ENCODE measurements around the gene NAIP. TPM values are rescaled to one million over a fixed set of nuclear protein-coding genes. Genes with fewer than 3 reads are reported as not detected.
"Not testable (repeated sequence)": the region's sequence is repeated elsewhere in the genome, so short reads cannot be mapped to it uniquely, and the experiment has no call there.

Gene NAIP, protein sequence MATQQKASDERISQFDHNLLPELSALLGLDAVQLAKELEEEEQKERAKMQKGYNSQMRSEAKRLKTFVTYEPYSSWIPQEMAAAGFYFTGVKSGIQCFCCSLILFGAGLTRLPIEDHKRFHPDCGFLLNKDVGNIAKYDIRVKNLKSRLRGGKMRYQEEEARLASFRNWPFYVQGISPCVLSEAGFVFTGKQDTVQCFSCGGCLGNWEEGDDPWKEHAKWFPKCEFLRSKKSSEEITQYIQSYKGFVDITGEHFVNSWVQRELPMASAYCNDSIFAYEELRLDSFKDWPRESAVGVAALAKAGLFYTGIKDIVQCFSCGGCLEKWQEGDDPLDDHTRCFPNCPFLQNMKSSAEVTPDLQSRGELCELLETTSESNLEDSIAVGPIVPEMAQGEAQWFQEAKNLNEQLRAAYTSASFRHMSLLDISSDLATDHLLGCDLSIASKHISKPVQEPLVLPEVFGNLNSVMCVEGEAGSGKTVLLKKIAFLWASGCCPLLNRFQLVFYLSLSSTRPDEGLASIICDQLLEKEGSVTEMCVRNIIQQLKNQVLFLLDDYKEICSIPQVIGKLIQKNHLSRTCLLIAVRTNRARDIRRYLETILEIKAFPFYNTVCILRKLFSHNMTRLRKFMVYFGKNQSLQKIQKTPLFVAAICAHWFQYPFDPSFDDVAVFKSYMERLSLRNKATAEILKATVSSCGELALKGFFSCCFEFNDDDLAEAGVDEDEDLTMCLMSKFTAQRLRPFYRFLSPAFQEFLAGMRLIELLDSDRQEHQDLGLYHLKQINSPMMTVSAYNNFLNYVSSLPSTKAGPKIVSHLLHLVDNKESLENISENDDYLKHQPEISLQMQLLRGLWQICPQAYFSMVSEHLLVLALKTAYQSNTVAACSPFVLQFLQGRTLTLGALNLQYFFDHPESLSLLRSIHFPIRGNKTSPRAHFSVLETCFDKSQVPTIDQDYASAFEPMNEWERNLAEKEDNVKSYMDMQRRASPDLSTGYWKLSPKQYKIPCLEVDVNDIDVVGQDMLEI (N-terminal part only)
- 51.4 TPM for total RNA-seq
- long read RNA-seq, partial matches to known transcripts: 12 of 27 reads
- long read RNA-seq, other reads (novel, unspliced or antisense): 14 of 27 reads

DNA sequence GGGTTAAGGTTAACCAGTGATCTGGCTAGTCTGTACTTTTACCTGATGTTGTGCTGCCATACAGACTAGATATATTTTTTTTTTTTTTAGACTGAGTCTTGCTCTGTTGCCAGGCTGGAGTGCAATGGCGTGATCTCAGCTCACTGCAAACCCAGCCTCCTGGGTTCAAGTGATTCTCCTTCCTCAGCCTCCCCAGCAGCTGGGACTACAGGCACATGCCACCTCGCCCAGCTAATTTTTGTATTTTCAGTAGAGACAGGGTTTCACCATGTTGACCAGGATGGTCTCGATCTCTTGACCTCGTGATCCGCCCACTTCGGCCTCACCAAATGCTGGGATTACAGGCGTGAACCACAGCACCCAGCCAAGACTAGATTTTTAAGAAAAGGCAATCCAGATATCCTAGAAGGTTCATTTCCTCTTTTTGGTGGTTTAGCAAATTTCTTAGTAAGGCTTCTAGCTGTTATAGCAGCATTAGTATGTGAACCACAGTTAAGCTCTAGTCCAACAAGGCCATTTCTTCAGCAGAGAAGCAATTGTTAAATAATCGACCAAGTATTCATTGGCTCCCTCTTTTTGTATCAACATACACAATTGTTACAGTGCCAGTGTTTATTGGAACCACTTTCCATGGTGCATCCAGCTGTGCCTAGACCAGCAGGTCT lies at the start of gene NAIP:
TSS of gene NAIP (minus strand) at position 51 of the 665 bp plus-strand sequence. CDS start 12,424 bp downstream, outside the sequence.
- not testable (repeated sequence) for DNase-seq (ENCODE audit: low spot score)

DNA sequence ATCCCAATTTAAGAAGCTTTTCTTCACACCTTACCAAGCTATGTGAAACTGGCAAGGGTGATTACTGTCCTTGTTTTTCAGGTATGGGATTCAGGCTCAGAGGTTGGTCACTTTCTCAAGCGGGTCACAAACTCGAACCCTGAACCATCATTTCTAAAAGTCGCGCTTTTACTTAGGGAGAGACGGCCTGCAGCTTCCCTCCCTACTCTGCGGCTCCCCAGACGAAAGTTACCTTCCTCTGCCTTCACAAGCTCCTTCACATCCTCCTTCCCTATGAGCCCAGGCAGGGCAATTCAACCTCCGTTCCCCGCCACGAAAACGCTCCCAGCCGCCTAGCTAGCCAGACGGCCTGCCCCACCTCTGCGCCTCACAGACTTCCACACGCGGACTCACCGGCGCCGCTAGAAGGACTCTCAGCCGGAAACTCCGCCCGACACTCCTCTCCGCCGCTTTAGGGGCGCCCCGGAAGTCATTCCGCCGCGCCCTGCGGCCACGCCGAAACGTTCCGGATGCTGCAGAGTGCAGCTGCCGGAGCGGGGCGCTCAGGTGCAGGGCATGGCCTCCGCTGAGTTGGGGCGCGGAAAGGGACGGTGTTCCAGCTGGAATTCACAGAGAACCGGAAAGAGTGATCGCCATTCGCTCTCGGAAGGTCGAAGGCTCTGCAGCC lies 42.3 kb upstream of the NAIP start, which contains the start of gene GTF2H2:
TSS of gene GTF2H2 (minus strand) at position 415 of the 667 bp plus-strand sequence. CDS start 4,913 bp downstream, outside the sequence.
- not testable (repeated sequence) for DNase-seq (ENCODE audit: low spot score)

DNA sequence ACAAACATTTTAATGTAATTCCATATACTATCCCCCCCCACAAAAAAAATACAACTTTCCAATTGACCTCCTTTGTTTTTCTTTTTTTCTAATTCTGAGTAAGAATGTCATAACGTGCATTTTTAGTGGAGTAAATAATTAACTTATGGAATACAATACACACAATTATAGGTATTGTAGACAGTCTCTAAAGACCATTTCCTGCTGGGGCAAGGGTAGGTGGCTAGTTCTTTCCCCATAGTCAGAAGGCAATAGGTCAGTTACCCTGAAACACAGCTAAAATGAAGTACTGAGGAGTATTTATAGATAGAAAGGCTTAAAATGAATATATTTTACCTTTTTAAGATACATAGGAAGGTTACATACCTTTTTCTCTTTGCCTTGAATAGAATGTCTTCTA lies 36.2 kb upstream of the NAIP start:
- DNase-seq (ENCODE audit: low spot score): not testable (repeated sequence)

DNA sequence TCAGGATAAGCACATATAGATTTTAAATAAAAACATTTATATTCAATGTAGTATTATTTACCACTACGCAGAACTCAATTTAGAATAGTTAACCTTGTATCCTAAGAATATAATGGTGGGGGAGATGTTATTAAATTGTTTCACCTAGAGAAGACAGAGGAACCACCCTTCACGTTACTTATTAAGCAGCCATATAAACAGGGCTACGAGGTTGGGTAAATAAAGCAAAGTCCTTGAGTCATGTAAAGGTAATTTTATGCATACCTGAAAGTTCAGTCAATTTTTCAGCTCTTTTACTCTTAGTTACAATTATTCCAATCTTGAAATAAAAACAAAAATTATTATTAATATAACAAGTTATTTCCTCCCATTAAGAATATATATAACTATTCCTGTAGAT lies 34.3 kb upstream of the NAIP start:
- not testable (repeated sequence) for DNase-seq (ENCODE audit: low spot score)

DNA sequence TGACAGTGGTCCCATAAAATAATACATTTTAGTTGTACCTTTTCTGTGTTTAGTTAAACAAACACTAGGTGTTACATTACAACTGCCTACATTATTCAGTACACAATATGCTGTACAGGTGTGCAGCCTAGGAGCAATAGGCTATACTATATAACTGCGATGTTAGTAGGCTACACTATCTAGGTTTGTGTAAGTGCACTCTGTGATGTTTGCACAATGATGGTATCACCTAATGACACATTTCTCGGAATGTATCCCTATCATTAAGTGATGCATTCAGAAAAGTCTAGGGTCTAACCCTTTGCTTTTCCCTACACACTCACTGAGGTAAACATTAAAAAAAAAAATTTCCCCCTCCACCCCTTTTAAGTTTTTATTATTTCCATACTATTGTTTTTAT lies 19.7 kb upstream of the NAIP start:
- not testable (repeated sequence) for DNase-seq (ENCODE audit: low spot score)

DNA sequence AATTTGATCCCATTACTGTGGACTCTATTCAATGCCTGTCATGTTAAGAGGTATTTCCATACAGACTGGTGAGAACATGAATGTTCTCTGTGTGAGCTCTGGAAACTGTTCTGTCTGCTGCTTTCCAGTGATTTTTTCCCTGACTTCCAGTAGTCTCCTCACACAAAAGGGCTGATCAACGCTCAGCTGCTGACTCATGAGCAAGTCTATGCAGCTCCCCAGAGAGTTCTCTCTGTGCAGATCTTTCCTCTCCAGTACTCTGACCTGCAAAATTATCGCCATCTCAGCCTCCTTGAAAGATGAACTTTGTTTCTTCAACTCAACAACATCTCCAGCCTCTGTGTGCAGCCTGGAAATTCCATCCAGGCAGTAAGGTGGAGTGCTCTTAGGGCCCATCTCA lies 19.0 kb upstream of the NAIP start:
- not testable (repeated sequence) for DNase-seq (ENCODE audit: low spot score)

DNA sequence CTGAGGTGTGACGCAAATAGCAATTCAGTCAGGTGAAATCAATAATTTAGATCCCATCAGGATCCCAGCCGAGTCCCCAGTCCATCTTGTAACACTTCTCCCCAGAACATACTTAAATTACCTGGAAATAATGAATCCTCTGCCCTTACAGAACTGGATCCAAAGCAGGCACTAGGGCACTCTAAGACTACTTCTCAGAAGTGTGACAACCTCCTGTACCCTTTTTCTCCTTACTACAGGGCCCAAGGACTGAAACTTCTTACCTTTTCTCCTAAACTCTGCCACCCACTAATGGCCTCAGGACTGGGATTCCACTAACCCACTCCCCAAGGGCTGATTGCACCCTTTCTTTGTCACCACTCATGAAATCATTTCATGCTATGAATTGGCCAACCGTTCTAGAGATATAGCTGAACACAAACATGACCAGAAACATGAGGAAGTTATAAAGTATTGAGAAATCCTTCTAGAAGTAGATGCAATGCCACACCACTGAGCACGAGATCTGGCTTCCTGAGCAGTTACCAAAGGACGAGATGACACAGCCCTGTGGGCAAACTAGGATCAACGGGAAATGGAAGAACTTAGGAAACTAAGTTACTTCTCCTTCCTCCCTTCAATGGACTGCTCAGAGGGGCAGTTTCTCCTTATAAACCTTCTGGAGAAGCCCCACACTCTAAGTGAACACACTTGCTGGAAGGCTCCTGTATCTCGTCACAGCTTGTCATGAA lies 6.1 kb upstream of the NAIP start:
- DNase-seq (ENCODE audit: low spot score): not testable (repeated sequence)

DNA sequence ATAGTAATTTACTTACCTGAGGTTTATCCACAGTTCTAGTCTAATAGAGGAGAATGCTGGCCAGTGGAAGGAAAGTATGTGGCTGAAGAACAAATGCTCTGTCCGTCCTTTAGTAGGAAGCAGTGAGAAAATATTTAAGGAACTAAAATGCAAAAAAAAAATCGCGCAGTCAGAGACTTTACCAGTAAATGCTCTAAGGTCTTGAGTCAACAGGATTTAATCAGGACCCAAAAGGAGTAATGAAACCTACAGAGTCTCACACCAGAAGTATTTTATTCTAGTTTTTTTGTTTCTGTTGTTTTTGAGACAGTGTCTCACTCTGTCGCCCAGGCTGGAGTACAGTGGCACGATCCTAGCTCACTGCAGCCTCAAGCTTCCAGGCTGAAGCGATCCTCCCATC lies 4.5 kb downstream of the NAIP start:
- not testable (repeated sequence) for DNase-seq (ENCODE audit: low spot score)

DNA sequence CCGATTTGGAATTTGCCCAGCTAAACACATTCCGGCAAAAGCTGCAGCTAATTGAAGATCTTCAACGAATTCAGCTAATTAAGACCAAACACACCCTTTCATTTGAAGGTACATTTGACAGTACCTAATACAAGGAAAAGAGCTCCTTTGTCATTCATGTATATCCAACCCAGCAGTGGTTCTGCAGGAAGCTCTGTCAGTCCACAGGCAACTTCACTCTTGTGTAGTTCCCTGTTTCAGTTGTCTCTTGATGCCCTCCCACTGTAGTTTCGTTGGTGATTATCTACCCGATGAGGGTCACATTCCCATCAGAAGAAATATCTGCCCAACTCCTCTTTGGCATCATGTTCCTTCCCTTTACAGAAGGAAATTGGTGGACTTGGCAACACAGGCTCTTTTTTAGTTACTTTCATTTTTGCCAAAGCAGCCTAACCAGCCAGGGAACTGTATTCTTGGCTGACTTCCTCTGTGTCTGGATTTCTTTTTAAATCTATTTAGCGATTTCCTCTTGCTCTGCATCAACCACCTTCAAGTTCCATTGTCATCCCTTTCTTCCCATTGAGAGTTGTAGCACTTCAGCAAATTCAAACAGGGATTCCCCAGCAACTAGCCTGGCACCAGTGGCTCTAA lies 6.6 kb downstream of the NAIP start:
- not testable (repeated sequence) for DNase-seq (ENCODE audit: low spot score)

DNA sequence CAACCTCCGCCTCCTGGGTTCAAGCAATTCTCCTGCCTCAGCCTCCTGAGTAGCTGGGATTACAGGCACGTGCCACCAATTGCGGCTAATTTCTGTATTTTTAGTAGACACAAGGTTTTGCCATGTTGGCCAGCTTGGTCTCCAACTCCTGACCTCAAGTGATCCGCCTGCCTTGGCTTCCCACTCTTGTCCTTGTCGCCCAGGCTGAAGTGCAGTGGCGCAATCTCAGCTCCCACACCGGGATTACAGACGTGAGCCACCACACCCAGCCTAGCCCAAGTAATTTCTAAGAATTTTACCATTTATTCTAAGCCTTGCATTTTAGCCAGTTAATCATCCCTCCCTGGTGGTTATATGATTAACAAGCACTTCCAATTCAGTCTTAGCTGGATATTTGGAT lies 11.0 kb downstream of the NAIP start:
- DNase-seq (ENCODE audit: low spot score): no peak

DNA sequence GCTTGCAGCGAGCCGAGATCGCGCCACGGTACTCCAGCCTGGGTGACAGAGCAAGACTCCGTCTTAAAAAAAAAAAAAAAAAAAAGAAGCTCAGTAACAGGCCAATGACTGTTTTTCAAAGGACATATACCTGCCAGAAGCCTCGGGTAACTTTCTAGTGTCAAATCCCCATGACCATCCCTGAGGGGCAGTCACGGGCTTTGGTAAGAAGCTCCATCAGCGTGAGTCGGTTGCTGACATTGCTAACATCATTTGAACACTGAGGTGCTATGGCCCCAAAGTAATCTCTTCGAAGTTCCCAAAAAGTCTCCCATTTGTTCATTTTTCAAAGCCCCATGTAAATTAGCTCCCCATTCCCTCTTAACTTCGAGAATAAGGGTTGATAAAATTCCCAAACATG lies 11.6 kb downstream of the NAIP start:
- DNase-seq (ENCODE audit: low spot score): no peak

DNA sequence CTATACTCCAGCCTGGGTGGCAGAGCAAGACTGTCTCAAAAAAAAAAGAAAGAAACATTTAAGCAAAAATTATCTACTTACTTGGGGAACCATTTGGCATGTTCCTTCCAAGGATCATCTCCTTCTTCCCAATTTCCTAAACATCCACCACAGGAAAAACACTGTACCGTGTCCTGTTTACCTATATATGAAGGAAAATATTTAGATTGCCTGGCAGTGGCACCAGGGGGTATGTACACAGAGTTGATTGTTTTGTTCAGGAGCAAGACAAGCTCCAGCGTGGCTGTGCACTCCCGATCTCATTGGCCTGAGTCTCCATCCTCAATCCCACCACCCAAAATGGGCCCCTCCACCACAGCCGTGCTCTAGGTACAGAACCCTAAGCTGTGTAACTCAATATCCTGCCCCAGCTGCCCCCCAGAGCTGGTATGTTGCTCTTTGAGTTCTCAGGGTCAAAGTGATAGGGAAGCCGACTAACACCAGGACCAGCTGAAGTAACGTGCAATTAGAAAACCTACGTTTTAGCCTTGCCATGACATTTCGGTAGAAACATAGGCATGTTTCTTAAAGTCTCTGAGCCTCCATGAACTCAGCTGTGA lies 13.8 kb downstream of the NAIP start:
- no peak for DNase-seq (ENCODE audit: low spot score)

DNA sequence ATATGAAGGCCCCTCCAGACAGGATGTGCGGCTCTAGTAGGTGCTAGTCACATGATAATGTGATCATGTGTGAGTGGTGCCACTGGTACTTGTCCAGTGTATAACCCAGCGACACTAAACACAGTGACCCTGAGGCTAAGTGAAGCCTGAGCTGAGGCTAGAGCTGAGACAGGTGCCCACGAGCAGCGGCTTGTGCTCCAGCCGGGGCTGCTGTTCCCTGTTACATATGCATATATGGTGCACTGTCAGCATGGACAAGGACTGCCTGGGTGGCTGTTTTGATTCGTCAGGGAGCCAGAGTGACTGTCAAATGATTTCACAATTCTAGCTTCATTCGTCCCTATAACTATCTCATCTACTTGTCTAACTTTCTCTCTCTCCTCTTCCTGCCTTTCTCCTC lies 18.2 kb downstream of the NAIP start:
- DNase-seq (ENCODE audit: low spot score): not testable (repeated sequence)

DNA sequence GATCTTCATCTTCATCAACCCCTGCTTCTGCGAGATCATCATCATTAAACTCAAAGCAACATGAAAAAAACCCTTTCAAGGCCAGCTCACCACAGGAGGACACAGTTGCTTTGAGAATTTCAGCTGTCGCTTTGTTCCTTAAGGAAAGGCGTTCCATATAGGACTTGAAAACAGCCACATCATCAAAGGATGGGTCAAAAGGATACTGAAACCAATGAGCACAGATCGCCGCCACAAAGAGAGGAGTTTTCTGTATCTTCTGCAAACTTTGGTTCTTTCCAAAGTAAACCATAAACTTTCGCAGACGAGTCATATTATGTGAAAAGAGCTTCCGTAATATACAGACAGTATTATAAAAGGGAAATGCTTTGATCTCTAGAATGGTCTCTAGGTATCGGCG lies 40.3 kb downstream of the NAIP start:
- DNase-seq (ENCODE audit: low spot score): not testable (repeated sequence)

DNA sequence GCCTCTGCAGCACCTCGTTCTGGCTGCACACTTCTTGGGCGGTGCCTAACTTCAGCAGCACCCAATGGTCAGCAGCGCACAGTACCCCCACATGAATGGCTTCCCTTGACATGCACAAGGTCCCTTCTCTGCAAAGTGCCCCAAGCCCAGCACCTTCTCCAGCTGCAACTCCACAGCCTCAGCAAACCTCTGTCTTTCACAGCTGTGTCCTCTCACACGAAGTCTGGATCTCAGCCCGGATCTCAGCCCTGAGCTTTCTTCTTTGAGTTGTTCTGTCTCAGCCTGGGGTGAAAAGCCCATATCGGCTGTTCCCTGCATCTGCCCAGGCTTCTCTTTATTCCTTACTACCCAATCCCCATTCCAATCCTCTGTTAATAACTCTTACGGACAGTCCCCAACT lies 57.9 kb downstream of the NAIP start:
- DNase-seq (ENCODE audit: low spot score): not testable (repeated sequence)

DNA sequence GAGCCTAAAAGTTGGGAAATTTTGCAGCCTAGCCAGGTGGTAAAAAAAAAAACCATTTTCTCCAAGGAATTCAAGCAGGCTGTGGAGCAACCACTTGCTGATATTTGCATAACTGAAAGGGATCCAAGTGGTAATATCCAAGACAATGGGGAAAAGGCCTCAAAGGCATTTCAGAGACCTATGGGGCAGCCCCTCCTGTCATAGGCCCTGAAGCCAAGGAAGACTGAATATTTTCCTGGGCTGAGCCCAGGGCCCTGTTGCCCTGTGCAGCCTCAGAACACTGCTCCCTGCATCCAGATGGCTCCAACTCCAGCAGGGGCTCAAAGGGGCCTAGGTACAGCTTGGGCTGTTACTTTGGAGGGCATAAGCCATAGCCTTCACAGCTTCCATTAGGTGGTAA lies 60.6 kb downstream of the NAIP start:
- not testable (repeated sequence) for DNase-seq (ENCODE audit: low spot score)

DNA sequence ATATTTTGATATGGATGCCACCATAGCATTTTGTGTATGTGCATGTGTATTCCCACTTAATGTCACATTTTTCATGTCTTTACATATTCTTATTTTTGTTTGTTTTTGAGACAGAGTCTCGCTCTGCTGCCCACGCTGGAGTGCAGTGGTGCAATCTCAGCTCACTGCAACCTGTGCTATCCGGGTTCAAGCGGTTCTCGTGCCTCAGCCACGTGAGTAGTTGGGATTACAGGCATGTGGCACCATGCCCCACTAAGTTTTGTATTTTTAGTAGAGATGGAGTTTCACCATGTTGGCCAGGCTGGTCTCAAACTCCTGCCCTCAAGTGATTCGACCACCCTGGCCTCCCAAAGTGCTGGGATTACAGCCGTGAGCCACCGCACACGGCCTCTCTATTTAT lies 72.1 kb downstream of the NAIP start:
- DNase-seq (ENCODE audit: low spot score): not testable (repeated sequence)

DNA sequence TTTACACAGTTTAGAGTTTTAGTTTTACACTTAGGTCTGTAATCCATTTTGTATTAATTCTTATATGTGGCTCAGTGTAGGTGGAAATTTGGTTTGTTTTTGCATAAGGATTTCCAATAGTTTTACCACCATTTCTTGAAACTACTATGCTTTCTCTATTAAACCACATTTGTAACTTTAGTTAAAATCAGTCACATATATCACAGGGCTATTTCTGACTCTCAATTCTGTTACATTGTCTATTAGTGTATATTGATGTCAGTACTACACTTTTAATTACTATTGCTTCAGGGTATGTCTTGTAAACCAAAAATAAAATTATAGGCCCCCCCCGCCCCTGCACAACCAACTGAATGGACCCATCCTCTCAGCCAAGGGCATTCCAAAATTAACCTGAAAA lies 92.6 kb downstream of the NAIP start:
- not testable (repeated sequence) for DNase-seq (ENCODE audit: low spot score)
